Daoy (cell line): ENCODE results near the gene ARHGEF25. TPM values are rescaled to one million over a fixed set of nuclear protein-coding genes. Genes with fewer than 3 reads are reported as not detected.
A peak's percentile ranks its signal among the peaks of the same experiment; 100 is the strongest.

Experiments used
- DNase-seq: peaks from one replicate; pipeline ENCODE4 v3.0.0-alpha.2; 2015; ENCODE audit warnings: low read depth
- total RNA-seq: library from RNA; depleted of rRNA; stranded (reverse); fragments of >200 nt; shearing (Covaris generic); gene quantifications from 2 replicates; pipeline ENCODE4 v1.2.3, GENCODE V29; 2014

ARHGEF25 gene
- total RNA-seq, 1 experiment from 2014 or later: 5.6 TPM

DNA sequence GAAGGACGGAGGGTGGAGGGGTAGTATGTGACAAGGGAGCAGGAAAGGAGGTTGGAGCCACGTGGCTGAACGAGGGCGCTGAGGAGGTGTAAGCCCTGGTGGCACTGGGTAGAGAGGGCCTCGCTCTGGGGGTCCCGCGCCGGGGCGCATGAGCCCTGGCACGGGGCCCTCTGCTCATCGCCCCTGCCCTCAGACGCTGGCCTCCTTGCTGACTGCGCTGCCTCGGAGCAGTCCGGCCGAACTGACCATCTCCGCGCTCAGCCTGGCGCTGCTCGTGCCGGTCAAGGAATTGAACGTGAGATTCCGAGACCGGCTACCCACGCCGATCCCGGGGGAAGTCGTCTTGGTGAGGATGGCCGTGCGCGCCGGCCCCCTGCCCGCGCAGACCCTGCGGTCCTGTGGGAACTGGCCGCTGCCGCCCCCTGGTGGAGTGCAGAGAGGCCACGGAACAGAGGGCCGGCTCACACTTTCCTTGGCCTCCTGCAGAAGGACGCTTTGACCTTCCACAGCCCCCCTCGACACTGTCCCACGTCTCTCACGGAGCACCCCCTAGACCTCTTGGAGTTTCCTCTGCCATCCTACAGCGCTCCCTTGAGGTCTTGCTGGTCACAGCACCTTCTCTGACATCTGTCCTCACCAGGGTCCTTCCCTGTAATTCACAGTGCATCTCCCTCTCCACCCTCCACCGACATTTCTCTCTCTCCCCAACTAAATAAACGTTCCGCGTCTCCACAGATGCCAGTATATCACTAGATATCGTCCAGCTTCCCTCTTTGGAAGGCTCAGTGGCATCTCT, 10.5 kb downstream of the ARHGEF25 start:
- peak; percentile 62 for DNase-seq

DNA sequence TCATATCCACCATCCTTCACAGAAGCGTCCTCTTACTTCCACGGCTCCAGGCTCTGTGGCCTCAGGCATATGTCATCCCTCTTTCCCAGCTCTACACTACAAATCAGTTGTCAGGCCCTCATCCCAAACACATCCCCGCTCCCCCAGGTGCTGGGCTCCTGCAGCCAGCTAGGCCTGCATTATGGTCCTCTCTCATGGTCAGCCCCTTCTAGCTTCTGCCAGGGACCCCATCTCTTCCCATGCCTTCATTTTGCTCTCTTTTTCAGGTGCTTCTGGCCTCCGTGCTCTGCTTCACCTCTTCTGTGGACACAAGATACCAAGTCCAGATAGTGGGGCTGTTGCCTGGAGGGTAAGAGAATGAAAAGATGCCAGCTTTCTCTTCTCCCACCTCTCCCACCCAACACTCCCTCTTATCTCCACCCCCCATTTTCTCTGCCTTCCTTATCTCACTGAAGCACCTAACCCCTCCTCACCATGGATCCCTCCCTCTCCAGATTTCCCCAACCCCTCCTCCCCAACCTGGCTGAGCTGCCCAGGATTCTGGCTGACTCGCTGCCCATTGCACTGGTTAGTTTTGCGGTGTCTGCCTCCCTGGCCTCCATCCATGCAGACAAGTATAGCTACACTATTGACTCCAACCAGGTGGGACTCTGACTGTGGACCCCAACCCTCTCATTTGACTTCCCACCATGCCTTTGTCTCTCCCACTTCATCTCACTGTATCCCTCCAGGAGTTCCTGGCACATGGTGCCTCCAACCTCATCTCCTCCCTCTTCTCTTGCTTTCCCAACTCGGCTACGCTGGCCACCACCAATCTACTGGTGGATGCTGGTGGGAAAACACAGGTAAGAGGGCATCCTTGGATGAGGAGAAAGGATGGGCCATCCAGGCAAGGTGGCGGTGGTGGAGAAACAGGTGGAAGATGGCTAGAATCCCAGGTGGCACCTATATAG, 11.3 kb downstream of the ARHGEF25 start:
- DNase-seq: no peak

DNA sequence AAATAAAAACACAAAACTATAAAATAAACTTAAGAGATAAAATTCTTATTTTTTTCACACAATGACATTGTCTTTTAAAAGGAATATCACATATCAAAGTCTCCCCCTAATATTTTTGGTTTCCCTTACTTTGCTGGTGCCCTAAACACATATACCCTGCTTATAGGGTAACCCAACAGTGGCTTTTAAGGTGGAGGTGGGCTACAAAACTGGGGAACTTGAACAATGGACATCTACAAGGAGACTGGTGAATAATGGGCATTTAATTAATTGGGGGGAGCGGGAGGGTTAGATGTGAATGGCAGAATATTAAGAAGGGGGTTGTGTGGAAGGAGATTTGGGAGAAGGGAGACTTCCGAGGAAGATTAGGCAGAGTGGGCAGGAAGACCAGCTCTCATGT, 12.2 kb downstream of the ARHGEF25 start:
- DNase-seq: no peak

DNA sequence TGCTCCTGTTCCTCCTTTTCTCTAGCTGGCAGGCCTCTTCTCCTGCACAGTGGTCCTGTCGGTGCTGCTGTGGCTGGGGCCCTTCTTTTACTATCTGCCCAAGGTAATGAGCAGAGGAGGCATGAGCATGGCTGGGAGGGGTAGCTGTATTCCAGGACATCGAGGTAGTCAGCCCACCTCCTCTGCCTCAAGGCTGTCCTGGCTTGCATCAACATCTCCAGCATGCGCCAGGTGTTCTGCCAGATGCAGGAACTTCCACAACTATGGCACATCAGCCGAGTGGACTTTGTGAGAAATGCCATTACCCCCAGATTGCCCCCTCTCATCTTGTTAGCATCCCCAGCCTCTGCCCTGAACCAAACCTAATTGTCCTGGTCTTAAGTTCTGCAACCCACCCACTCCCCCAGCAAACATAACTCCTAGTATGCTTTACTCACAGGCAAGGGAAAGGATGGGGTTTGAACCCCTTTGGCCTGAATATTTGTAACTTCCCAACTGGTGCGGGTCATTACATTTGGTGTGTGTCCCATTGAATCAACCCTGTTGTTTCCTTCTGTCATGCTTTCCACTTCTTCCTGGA, 12.7 kb downstream of the ARHGEF25 start:
- DNase-seq: no peak

DNA sequence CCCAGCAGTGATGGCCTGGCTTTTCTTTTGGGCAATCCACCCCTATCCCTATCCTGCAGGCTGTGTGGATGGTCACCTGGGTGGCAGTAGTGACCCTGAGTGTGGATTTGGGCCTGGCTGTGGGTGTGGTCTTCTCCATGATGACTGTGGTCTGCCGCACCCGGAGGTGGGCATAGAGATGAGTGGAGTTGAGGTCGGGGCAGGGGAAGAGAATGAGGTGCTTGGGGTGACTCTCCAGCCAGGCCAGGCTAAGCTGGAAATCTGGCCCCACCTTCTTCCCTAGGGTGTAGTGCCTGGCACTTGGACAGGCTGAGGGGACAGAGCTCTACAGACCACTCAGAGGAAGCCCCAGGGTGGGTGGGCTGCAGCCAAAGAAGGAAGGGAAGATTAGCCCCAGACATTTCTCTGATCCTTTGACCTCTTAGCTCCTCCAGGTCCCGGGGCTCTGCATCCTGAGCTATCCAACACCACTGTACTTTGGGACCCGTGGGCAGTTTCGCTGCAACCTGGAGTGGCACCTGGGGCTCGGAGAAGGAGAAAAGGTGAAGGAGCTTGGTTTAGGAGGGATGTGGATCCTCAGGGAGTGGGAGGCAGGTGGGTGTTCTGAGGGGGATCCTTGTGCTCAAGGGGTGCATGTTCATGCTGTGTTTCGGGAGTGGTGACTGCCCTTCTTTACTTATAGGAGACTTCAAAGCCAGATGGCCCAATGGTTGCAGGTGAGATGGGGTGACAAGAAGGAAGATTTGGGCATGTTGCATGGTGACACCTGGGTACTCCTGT, 13.4 kb downstream of the ARHGEF25 start:
- no peak for DNase-seq

DNA sequence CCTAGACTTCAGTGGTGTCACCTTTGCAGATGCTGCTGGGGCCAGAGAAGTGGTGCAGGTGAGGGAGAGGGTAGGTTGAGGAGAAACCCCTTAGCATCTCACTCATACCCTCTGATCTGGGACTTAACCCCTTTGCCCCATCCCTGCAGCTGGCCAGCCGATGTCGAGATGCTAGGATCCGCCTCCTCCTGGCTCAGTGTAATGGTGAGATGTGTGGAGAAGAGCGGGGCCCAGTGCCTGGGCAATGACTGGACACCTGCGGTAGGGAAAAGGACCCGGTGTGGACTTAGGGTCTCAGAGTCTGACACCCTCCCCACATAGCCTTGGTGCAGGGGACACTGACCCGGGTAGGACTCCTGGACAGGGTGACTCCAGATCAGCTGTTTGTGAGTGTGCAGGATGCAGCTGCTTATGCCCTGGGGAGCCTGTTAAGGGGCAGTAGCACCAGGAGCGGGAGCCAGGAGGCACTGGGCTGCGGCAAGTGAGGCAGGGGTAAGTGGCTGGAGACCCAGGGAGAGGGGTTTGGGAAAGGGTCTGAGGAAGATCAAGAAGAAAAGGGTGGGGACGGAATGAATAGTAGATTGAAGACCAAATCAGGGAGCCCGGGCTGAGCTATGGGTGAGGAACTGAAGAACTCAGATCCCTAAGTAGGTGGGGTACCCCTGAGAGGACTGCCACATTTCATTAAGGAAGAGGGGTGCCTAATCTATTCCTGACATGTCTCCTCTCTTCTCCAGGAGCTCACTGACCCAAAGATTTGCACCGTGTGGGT, 14.2 kb downstream of the ARHGEF25 start:
- DNase-seq: no peak

GRCh38 chr12:57626111-57626920, 15.1 kb downstream of the ARHGEF25 start:
- DNase-seq: no peak

- DNase-seq: no peak
Measured at GRCh38 chr12:57626921-57627445, 15.7 kb downstream of the ARHGEF25 start.

GRCh38 chr12:57627501-57628279, 16.5 kb downstream of the ARHGEF25 start:
- no peak for DNase-seq

- DNase-seq: no peak
Measured at GRCh38 chr12:57628280-57629191, 17.3 kb downstream of the ARHGEF25 start.

GRCh38 chr12:57629897-57630471, 18.7 kb downstream of the ARHGEF25 start:
- no peak for DNase-seq

DNA sequence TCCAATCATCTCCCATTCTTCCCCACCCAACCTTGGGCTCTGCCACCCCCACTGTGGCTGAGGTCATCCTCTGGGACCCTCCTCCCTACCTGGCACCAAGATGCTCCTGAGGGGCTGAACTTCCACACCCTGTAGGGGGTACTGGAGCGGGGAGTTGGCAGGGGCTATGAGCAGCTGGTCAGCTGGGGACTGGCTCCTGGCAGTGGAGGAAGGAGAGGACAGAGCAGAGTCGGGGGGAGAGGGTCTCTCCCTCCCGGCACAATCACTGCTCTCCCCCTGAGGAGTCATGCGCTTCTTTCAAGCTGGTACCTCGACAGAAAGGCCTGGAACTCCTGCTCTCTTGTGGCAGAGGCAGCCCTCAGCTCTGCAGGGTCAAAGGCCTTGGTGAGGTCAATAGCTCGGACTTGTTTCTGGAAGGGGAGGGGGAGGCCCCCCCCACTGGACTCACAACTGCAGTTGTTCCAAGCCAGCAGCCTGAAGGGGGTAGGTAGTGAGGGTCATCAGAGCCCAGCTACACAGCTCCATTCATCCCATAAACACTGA, 19.7 kb downstream of the ARHGEF25 start:
- DNase-seq: no peak

DNA sequence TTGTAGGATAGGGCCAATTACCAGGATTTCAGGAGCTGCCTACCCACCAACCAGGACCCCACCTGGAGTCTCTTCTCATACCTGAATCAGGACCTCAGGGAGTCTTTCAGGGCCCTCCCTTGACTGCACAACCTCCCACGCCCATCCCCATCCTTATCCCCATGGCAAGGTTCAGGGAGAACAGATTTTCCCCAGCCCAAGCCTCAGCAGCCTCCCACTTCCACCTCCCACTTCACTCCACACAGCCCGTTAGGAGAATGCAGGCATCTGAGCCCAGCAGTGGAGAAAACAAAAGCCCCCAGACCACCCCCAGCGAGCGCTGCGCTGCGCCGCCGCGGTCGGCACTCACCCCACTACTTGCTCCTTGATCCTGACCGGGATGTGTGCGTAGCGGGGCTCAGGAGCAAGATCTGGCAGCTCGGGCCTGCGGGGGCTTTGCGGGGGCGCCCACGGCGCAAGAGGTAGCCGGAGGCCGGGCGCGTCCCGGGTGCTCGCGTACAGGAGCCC, 20.4 kb downstream of the ARHGEF25 start:
- no peak for DNase-seq

- DNase-seq: peak; percentile 48
Measured at GRCh38 chr12:57632073-57632957, 21.1 kb downstream of the ARHGEF25 start.

DNA sequence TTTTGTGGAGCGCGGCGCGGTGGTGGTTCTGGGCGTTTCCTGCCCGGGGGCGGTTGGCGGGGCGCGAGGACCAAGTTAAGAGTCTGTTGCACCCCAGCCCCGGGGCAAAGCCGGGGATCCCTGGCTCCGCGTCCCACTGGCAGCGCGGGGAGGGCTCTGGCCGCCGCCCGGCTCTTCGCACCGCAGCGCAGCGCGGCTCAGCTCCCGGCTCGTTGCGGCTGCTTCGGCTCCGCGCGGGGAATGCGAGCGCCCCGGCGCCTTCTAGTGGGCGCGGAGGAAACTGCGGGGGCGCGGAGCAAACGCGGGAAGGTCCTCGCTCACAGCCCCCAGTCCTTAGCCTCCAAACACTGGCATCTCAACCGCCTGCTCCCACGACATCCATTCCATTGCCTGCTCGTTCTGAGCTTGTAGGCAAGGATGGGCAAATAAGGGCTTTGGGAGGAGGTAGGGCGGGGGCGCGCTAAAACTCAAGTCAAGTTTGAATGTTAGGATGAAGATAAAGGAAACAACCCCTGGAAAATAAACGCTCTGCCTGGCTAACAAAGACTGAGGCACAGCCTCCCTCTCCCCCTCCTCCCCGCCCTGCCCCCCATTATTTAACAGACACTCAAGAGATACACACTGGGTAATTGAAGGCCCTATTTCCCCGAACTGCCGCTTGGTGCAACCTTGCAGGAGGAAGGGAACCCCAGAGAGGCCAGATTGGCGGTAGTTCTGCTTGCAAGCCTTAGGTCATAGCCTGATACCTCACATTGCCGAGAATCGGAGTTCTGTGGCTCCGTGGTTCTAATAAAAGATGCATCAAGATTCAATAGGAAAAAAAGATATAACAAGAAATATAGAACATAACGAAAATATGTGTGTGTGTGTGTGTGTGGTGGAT, 22.0 kb downstream of the ARHGEF25 start, which contains the start of gene B4GALNT1:
Gene B4GALNT1 (minus strand): TSS at position 244 of the 883 bp plus-strand sequence. CDS start 1,069 bp downstream, outside the sequence.
- peak; percentile 85 for DNase-seq
